Measurements from ENCODE around the gene LYRM2. TPM values are rescaled to one million over a fixed set of nuclear protein-coding genes. Genes with fewer than 3 reads are reported as not detected.
A peak's percentile ranks its signal among the peaks of the same experiment; 100 is the strongest.
"Not testable (repeated sequence)": the region's sequence is repeated elsewhere in the genome, so short reads cannot be mapped to it uniquely, and the experiment has no call there.

The LYRM2 gene
- total RNA-seq, 1 donor from 2014 or later = 31.2 TPM

- DNase-seq = no peak
These were observed 6.3 kb upstream of the LYRM2 start for GRCh38 chr6:89644864-89645263.

GRCh38 chr6:89643406-89643805 lies 4.9 kb upstream of the LYRM2 start:
- no peak for DNase-seq

GRCh38 chr6:89642956-89643355 lies 4.4 kb upstream of the LYRM2 start:
- no peak for DNase-seq

GRCh38 chr6:89641581-89641980 lies 3.0 kb upstream of the LYRM2 start:
- DNase-seq = not testable (repeated sequence)

GRCh38 chr6:89640804-89641203 lies 2.3 kb upstream of the LYRM2 start:
- DNase-seq = no peak

GRCh38 chr6:89637960-89638319 lies 607 bp downstream of the LYRM2 start:
- no peak for DNase-seq

- not testable (repeated sequence) for DNase-seq
These were observed 2.1 kb downstream of the LYRM2 start for GRCh38 chr6:89636412-89636811.

GRCh38 chr6:89630488-89630887 lies 8.1 kb downstream of the LYRM2 start:
- peak; percentile 6 for DNase-seq

GRCh38 chr6:89623749-89624148 lies 14.8 kb downstream of the LYRM2 start:
- DNase-seq = no peak

- DNase-seq = no peak
These were observed 19.0 kb downstream of the LYRM2 start for GRCh38 chr6:89619567-89619966.

GRCh38 chr6:89618026-89618425 lies 20.5 kb downstream of the LYRM2 start:
- DNase-seq = no peak

- DNase-seq = no peak
These were observed 22.0 kb downstream of the LYRM2 start for GRCh38 chr6:89616531-89616930.

GRCh38 chr6:89615882-89616281 lies 22.7 kb downstream of the LYRM2 start:
- DNase-seq = no peak

GRCh38 chr6:89613790-89614189 lies 24.8 kb downstream of the LYRM2 start:
- DNase-seq = no peak

- DNase-seq = no peak
These were observed 26.4 kb downstream of the LYRM2 start for GRCh38 chr6:89612121-89612520.

- no peak for DNase-seq
These were observed 26.9 kb downstream of the LYRM2 start for GRCh38 chr6:89611666-89612065.

GRCh38 chr6:89610149-89610642 lies 28.4 kb downstream of the LYRM2 start:
- peak; percentile 3 for DNase-seq

- DNase-seq = no peak
These were observed 32.7 kb downstream of the LYRM2 start for GRCh38 chr6:89605861-89606260.

- DNase-seq = no peak
These were observed 33.9 kb downstream of the LYRM2 start for GRCh38 chr6:89604653-89605052.

GRCh38 chr6:89602166-89602565 lies 36.4 kb downstream of the LYRM2 start:
- no peak for DNase-seq

GRCh38 chr6:89599727-89600126 lies 38.8 kb downstream of the LYRM2 start:
- no peak for DNase-seq

GRCh38 chr6:89597988-89598387 lies 40.6 kb downstream of the LYRM2 start:
- DNase-seq = no peak

- DNase-seq = no peak
These were observed 41.2 kb downstream of the LYRM2 start for GRCh38 chr6:89597372-89597771.

GRCh38 chr6:89596484-89596883 lies 42.1 kb downstream of the LYRM2 start:
- DNase-seq = no peak

- no peak for DNase-seq
These were observed 42.5 kb downstream of the LYRM2 start for GRCh38 chr6:89596056-89596455.

Data from occipital lobe (tissue), 2 donors.